Panc1 (cell line): ENCODE measurements around the gene TMEM253. TPM values are rescaled to one million over a fixed set of nuclear protein-coding genes. Genes with fewer than 3 reads are reported as not detected.

Experiments used
- ATAC-seq: fragments of 200-7000 bp; cut with Tn5 transposase; 2 replicates; pipeline ENCODE4 v1.9.1; 2020; ENCODE audit warnings: mild to moderate bottlenecking, moderate library complexity
- BruUV-seq: library from RNA; stranded (reverse); fragments of 400-500 nt; replicated peaks from 2 replicates; lab custom pipeline; 2021; lab: Mats Ljungman, UMichigan
- CTCF ChIA-PET: fragments of 300-600 bp; sonication (Branson Sonifier 250); formaldehyde crosslinking; loops from one replicate; lab custom pipeline; 2022; ENCODE audit warnings: antibody characterized with exemption; lab: Charles Lee
- POLR2A ChIA-PET: fragments of 300-600 bp; sonication (Branson Sonifier 250); formaldehyde crosslinking; loops from one replicate; lab custom pipeline; 2022; ENCODE audit warnings: antibody characterized with exemption; lab: Charles Lee
- DNase-seq: peaks from one replicate; pipeline ENCODE4 v3.0.0-alpha.2; 2010; ENCODE audit warnings: low read depth, low spot score
- H3K27ac ChIP-seq: 2 replicates; pipeline ENCODE4 v1.5.1; 2011; ENCODE audit warnings: mild to moderate bottlenecking, low read length, inconsistent platforms
- H3K27me3 ChIP-seq: fragments of 200-500 bp; sonication (Bioruptor generic); 2 replicates; pipeline ENCODE4 v1.6.0; 2014; ENCODE audit warnings: low read length, inconsistent platforms; ENCODE audit not compliant: control insufficient read depth, insufficient read depth
- H3K36me3 ChIP-seq: fragments of 200-500 bp; sonication (Bioruptor generic); 2 replicates; pipeline ENCODE4 v1.5.1; 2014; ENCODE audit warnings: inconsistent platforms, mild to moderate bottlenecking, low read length, moderate library complexity; ENCODE audit not compliant: control insufficient read depth, insufficient read depth
- H3K4me1 ChIP-seq: 2 replicates; pipeline ENCODE4 v1.5.1; 2011; ENCODE audit warnings: inconsistent platforms, mild to moderate bottlenecking, low read length, moderate library complexity; ENCODE audit not compliant: control insufficient read depth, insufficient read depth
- H3K4me3 ChIP-seq, 2 experiments: 2 replicates each; pipeline ENCODE4 v1.5.1; 2011 to 2012; ENCODE audit warnings: low read depth in 2 of 2, low read length in 2 of 2, mild to moderate bottlenecking in 2 of 2, inconsistent platforms in 1 of 2, moderate library complexity in 1 of 2
- H3K9me3 ChIP-seq: fragments of 200-500 bp; sonication (Bioruptor generic); 2 replicates; pipeline ENCODE4 v1.5.1; 2014; ENCODE audit warnings: low read depth, mild to moderate bottlenecking, inconsistent platforms, low read length, moderate library complexity; ENCODE audit not compliant: control insufficient read depth, insufficient read depth
- POLR2AphosphoS5 ChIP-seq: IDR thresholded peaks from 2 replicates; pipeline ENCODE4 v1.6.1; 2012; ENCODE audit warnings: mild to moderate bottlenecking, low read depth, low read length, moderate library complexity
- SIN3A ChIP-seq: IDR thresholded peaks from 2 replicates; pipeline ENCODE4 v1.6.1; 2012; ENCODE audit warnings: low read depth, mild to moderate bottlenecking, low read length, moderate library complexity, borderline replicate concordance; ENCODE audit not compliant: insufficient read depth
- TCF7L2 ChIP-seq: IDR thresholded peaks from 2 replicates; pipeline ENCODE4 v1.6.1; 2011; ENCODE audit warnings: mild to moderate bottlenecking, low read depth, low read length, inconsistent platforms
- in situ Hi-C: cut with HindIII; loops from 2 replicates; pipeline ENCODE4 v1.10.0; 2016; ENCODE audit warnings: low sequenced_read_pairs, low pct_unique_long_range_greater_than_20kb
- intact Hi-C: fragments of 100-400 bp; cut with micrococcal nuclease; formaldehyde crosslinking; loops from one replicate; pipeline ENCODE4 v1.10.0; 2022; ENCODE audit not compliant: unreplicated experiment
- total RNA-seq: library from RNA; stranded (reverse); gene quantifications from one replicate; pipeline ENCODE4 v1.2.1, GENCODE V29; 2021; ENCODE audit not compliant: unreplicated experiment
- TF ChIP-seq, protein P1 (sequence below): fragments of 450-650 bp; IDR thresholded peaks from 2 replicates; pipeline ENCODE4 v1.5.1; 2017; ENCODE audit warnings: mild to moderate bottlenecking
- TF ChIP-seq, protein P2 (sequence below), 2 experiments: IDR thresholded peaks; 2 replicates each; pipeline ENCODE4 v1.6.1; 2011 to 2012; ENCODE audit warnings: low read depth in 2 of 2, control low read depth in 1 of 2, low read length in 1 of 2, mild to moderate bottlenecking in 1 of 2, moderate library complexity in 1 of 2; ENCODE audit not compliant: insufficient read depth in 1 of 2

TMEM253 gene
- total RNA-seq, 1 experiment from 2014 or later: 0.33 TPM

DNA sequence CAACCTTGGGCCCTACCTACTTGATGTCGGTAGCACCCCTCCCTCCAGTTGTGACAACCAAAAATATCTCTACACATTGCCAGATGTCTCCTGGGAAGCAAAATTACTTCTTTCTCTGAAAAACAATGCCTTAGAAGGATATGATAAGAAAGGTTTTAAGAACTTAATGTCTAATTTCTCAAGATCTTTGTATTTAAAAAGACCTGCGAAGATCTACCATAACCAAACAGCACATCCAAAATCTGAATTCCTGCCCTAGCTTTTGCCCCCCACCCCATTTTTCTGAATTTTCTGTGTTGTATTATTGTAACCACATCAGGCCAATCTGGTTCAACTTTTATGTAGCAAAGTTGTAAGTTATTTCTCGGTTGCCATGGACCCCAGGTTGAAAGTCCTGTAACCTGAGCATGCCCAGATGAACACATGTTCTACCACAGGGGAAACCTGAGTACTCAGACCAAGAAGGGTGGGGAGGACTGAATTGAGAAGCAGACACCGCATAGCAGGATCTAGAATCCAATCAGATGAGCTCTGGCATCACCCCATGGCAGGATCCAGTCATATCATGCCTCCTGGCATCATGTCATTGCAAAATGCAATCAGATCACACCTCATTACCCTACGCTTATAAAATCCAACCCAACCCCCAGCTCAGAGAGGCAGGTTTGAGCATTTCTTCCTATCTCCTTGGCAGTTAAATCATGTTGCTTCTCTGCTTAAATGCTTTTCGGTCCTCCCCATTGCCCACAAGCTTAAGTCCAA, 8.7 kb downstream of the TMEM253 start:
- ChIA-PET CTCF (interaction anchor here (0.7 to 0.8 kb wide), 2 partner anchors 38 to 95 kb away, joined by 3 read pairs; no protein-coding TSS in a partner anchor), POLR2A (no interaction called here)
- H3K27me3 ChIP-seq: no peaks in the 10 kb centered on the region
- ATAC-seq (no peak), DNase-seq (no peak)
- in situ Hi-C loops (no loop called here), intact Hi-C loops (loop anchor here (5.0 kb wide), 1 partner anchor 42 kb away; no protein-coding TSS in a partner anchor)
- no peaks in the 10 kb centered on the region for H3K36me3 ChIP-seq
- H3K4me1 ChIP-seq: peaks cover 12% of the 10 kb centered on the region
- H3K9me3 ChIP-seq: no peaks in the 10 kb centered on the region
- no peak overlapping the region for H3K27ac ChIP-seq
- no peak overlapping the region for H3K4me3 ChIP-seq
- TF ChIP-seq, protein P1, sequence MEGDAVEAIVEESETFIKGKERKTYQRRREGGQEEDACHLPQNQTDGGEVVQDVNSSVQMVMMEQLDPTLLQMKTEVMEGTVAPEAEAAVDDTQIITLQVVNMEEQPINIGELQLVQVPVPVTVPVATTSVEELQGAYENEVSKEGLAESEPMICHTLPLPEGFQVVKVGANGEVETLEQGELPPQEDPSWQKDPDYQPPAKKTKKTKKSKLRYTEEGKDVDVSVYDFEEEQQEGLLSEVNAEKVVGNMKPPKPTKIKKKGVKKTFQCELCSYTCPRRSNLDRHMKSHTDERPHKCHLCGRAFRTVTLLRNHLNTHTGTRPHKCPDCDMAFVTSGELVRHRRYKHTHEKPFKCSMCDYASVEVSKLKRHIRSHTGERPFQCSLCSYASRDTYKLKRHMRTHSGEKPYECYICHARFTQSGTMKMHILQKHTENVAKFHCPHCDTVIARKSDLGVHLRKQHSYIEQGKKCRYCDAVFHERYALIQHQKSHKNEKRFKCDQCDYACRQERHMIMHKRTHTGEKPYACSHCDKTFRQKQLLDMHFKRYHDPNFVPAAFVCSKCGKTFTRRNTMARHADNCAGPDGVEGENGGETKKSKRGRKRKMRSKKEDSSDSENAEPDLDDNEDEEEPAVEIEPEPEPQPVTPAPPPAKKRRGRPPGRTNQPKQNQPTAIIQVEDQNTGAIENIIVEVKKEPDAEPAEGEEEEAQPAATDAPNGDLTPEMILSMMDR: no peak
- BruUV-seq: no TSS peak

DNA sequence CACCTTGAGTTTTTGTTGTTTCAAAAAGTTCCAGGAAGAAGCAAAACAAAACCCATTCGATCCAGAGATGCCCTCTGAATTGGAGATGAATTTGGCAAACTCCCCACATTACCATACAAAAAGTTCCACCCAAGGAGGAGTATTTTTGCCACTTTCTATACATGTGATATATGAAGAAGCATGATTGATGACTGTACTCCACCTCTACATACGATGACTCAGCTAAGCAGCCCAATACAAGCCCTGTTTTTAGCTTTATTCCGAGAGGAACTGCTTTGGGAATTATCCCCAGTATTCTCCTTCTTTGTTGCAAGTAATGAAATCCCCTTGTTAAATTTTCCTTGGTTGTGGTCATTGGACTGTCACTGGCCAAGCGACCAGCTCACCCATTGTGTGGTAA, 11.4 kb downstream of the TMEM253 start:
- CTCF ChIA-PET: no interaction called here
- no peak for ATAC-seq

More for the DNA sequence above, 11.4 kb downstream of the TMEM253 start:
- Histone ChIP-seq H3K4me1 (no peaks in the 10 kb centered on the region), H3K27ac (no peak overlapping the region), H3K4me3 (no peak overlapping the region), H3K36me3 (no peaks in the 10 kb centered on the region), H3K27me3 (no peaks in the 10 kb centered on the region), H3K9me3 (no peaks in the 10 kb centered on the region)
- TF ChIP-seq TCF7L2: no peak
- TF ChIP-seq, protein P1: no peak
- no peak for TF ChIP-seq POLR2AphosphoS5
- TF ChIP-seq, protein P2, sequence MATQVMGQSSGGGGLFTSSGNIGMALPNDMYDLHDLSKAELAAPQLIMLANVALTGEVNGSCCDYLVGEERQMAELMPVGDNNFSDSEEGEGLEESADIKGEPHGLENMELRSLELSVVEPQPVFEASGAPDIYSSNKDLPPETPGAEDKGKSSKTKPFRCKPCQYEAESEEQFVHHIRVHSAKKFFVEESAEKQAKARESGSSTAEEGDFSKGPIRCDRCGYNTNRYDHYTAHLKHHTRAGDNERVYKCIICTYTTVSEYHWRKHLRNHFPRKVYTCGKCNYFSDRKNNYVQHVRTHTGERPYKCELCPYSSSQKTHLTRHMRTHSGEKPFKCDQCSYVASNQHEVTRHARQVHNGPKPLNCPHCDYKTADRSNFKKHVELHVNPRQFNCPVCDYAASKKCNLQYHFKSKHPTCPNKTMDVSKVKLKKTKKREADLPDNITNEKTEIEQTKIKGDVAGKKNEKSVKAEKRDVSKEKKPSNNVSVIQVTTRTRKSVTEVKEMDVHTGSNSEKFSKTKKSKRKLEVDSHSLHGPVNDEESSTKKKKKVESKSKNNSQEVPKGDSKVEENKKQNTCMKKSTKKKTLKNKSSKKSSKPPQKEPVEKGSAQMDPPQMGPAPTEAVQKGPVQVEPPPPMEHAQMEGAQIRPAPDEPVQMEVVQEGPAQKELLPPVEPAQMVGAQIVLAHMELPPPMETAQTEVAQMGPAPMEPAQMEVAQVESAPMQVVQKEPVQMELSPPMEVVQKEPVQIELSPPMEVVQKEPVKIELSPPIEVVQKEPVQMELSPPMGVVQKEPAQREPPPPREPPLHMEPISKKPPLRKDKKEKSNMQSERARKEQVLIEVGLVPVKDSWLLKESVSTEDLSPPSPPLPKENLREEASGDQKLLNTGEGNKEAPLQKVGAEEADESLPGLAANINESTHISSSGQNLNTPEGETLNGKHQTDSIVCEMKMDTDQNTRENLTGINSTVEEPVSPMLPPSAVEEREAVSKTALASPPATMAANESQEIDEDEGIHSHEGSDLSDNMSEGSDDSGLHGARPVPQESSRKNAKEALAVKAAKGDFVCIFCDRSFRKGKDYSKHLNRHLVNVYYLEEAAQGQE (IDR thresholded peaks at IDR 0.05; ENCODE audit: insufficient read depth in 1 of 2, low read depth in 2 of 2, low read length in 1 of 2): no peak
- no peak for TF ChIP-seq SIN3A
- POLR2A ChIA-PET: no interaction called here
- in situ Hi-C loops (no loop called here), intact Hi-C loops (no loop called here)
- BruUV-seq: no TSS peak
- no peak for DNase-seq
